ENCODE results near the gene GAP43.

Gene GAP43

DNA sequence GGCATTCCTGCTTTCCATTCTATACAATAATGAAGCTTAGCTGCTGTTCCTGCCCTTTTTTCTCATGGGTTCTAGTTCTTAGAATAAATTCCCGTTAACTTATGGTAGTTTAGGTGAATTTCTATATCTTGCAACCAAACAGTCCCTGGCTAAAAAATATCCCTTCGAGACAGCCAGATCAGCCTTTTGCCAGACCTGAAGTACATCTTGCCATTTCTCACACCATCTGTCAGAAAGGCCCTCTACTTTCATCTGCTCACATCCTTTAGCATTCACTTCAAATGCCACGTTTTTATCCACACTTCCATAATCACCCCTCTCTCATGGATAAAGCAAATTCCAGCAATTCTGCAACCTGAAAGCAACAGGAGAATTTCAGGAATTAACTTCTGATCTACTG, 145.4 kb downstream of the GAP43 start:
- DNase-seq, result no peak
